Temporal lobe (tissue), 2 donors: ENCODE measurements around the gene DNAJB2. TPM values are rescaled to one million over a fixed set of nuclear protein-coding genes. Genes with fewer than 3 reads are reported as not detected.

ENCODE experiments used
- small RNA-seq: library from RNA; depleted of rRNA; stranded (forward); fragments of <200 nt; gene quantifications from one replicate; pipeline ENCODE3, GENCODE V24; 2014; ENCODE audit warnings: low replicate concordance
- total RNA-seq: library from RNA; depleted of rRNA; stranded (reverse); fragments of >200 nt; gene quantifications from one replicate; pipeline ENCODE4 v1.2.3, GENCODE V29; 2014

DNAJB2 gene
- total RNA-seq, 1 donor from 2014 or later = 81.1 TPM

Small RNA genes lying within 50 kb of the gene (small RNA-seq; reads per million reads assigned to genes)
- 8.1 reads per million, percentile 93 among the genes with 10 or more reads in this experiment for gene MIR153-1

Other genes with a start within 250 kb of the DNAJB2 start
- 0.74 TPM for gene CFAP65, start 237.8 kb upstream of the DNAJB2 start, total RNA-seq
- 0.25 TPM for gene IHH, start 218.4 kb upstream of the DNAJB2 start, total RNA-seq
- gene NHEJ1, start 118.6 kb upstream of the DNAJB2 start, total RNA-seq = 8.1 TPM
- not detected for gene SLC23A3, start 109.3 kb upstream of the DNAJB2 start, total RNA-seq
- gene CNPPD1, start 102.4 kb upstream of the DNAJB2 start, total RNA-seq = 26.8 TPM
- gene RETREG2, start 101.1 kb upstream of the DNAJB2 start, total RNA-seq = 44.0 TPM
- 6.6 TPM for gene ZFAND2B, start 72.6 kb upstream of the DNAJB2 start, total RNA-seq
- 17.7 TPM for gene ABCB6, start 60.4 kb upstream of the DNAJB2 start, total RNA-seq
- gene ATG9A, start 49.7 kb upstream of the DNAJB2 start, total RNA-seq = 22.4 TPM
- 25.3 TPM for gene ANKZF1, start 49.6 kb upstream of the DNAJB2 start, total RNA-seq
- 3.4 TPM for gene GLB1L, start 33.9 kb upstream of the DNAJB2 start, total RNA-seq
- 13.0 TPM for gene STK16, start 33.9 kb upstream of the DNAJB2 start, total RNA-seq
- gene TUBA4B, start 26.1 kb upstream of the DNAJB2 start, total RNA-seq = not detected
- gene TUBA4A, start 25.4 kb upstream of the DNAJB2 start, total RNA-seq = 2.5 TPM
- gene PTPRN, start 30.0 kb downstream of the DNAJB2 start, total RNA-seq = 32.7 TPM
- gene RESP18, start 53.4 kb downstream of the DNAJB2 start, total RNA-seq = 1.2 TPM
- 11.1 TPM for gene DNPEP, start 108.5 kb downstream of the DNAJB2 start, total RNA-seq
- 0.49 TPM for gene DES, start 139.0 kb downstream of the DNAJB2 start, total RNA-seq
- 12.3 TPM for gene SPEG, start 155.5 kb downstream of the DNAJB2 start, total RNA-seq
- 7.9 TPM for gene GMPPA, start 219.5 kb downstream of the DNAJB2 start, total RNA-seq
- gene ASIC4, start 235.1 kb downstream of the DNAJB2 start, total RNA-seq = 3.4 TPM